Measurements from ENCODE around the gene DCXR. TPM values are rescaled to one million over a fixed set of nuclear protein-coding genes. Genes with fewer than 3 reads are reported as not detected.

The DCXR gene
- total RNA-seq, 1 donor from 2014 or later: 105 TPM

- no peak for DNase-seq (ENCODE audit: low read depth)
These were observed 13.9 kb downstream of the DCXR start for GRCh38 chr17:82023447-82024241.

DNA sequence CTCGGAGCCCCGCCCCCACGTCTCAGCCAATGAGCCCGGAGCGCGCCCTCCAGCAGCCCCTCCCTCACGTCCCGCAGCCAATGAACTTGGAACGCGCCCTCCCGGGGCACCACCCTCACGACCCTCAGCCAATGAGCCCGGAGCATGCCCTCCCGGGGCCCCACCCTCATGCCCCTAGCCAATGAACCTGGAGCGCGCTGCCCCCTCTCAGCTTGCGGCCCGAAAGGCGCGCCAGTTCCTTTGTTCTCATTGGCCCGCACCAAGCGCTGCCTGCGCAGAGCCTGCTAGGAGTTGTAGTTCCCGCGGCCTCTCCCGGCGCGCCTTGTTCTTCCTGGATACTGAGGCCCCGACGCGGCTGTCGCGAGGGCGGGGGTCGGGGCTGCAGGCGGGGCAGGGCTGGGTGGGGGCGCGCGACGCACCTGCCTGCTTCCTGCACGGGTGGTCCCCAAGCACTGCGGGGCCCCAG, 14.5 kb downstream of the DCXR start, which contains the start of gene LRRC45:
LRRC45 (plus strand) TSS at position 325 of the 466 bp plus-strand sequence. CDS start 339 bp downstream, outside the sequence.
- DNase-seq (ENCODE audit: low read depth): peak; percentile 100

DNA sequence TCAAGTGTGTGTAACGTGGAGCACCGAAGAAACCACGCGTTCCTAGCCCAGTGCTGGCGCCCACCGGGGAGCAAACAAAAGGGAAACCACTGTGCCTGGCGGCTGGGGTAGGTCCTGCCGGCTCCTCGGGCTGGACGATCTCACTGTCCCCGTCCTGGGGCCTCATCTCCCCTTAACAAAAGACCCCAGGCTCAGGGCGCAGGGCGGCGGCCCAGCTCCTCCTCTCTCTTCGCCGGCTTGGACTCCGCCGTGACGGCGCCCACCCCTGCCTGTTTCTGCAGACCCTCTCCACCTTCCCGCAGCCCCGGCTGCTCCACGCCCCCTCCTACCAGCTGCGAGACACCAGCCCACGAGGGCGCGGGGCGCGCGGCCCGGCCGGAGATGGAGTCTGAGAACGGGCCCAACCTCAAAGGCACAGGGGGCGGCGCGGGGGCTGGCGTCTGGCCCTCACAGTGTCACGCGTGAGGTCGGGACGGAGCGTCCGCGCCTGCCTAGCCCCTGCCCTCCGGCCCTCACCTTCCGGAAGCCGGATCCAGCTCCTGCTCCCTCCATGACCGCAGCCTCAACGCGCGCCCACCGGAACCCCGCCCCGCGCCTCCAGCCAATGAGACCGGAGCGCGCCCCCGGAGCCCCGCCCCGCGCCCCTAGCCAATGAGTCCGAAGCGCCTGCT, 15.1 kb downstream of the DCXR start, which contains the start of gene CENPX:
CENPX (minus strand) TSS at position 569 of the 671 bp plus-strand sequence; CDS start at position 552, 17 bp downstream.
- no peak for DNase-seq (ENCODE audit: low read depth)

GRCh38 chr17:82021900-82022309, 15.6 kb downstream of the DCXR start:
- no peak for DNase-seq (ENCODE audit: low read depth)

DNA sequence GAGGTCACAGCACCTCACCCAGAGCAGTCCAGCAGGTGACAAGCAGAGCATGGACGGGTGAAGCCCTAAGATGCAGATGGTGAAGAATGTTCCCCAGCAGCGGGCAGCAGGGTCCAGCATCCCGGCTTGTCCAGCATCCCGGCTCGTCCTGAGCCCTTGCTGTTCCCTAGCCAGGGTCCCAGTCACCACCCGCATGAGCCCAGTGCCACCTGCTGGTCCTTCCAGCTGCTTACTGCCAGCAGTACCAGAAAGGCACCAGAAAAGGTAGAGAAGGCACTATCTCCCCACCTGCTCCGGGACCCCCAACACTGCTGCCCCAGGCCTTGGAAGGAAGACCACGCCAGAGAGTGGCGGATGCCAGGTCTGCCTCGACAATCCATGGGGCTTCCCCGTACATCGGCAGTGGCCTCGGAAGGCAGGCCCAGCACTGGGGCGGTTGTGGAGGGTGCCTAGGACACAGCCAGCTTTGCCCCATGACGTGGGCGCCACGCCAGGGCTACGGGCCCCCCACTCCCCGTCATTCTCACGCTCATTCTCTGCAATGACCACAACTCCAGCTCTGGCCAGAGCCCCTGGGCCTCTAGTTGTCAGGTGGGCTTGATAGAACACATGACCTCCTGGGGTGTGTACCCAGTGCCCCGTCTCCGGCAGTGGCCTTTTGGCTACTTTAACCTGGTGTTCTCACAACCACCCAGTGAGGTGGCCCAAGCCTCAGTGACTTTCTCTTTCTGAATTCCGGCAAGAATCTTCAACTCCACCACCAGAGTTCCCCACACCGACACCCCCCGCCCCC, 16.2 kb downstream of the DCXR start:
- peak; percentile 75 for DNase-seq (ENCODE audit: low read depth)

DNA sequence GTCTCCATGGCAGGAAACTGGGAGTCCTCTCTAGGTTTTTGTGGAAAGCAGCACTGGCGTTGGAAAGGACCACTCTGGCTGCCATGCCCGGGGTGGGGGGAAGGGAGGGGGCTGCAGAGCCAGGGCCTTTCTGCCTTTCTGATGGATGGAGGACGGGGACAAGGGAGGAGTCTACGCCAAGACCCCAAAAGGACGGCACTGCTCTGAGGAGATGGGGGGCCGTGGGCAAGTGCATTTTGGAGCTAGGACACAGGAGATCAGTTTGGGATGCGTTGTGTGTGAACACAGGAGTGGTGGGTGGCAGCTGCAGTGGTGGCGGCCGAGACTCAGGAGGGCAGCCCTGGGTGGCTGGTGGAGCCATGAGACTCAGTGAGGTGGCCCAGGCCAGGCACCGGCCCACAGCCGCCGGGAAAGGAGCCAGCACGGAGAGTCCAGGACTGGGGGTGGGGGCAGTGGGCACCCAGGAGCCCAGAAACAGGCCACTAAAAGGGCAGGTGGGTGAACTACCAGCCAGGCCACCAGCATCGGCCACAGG, 16.9 kb downstream of the DCXR start:
- DNase-seq (ENCODE audit: low read depth): no peak

GRCh38 chr17:82019690-82020571, 17.6 kb downstream of the DCXR start:
- DNase-seq (ENCODE audit: low read depth): no peak

DNA sequence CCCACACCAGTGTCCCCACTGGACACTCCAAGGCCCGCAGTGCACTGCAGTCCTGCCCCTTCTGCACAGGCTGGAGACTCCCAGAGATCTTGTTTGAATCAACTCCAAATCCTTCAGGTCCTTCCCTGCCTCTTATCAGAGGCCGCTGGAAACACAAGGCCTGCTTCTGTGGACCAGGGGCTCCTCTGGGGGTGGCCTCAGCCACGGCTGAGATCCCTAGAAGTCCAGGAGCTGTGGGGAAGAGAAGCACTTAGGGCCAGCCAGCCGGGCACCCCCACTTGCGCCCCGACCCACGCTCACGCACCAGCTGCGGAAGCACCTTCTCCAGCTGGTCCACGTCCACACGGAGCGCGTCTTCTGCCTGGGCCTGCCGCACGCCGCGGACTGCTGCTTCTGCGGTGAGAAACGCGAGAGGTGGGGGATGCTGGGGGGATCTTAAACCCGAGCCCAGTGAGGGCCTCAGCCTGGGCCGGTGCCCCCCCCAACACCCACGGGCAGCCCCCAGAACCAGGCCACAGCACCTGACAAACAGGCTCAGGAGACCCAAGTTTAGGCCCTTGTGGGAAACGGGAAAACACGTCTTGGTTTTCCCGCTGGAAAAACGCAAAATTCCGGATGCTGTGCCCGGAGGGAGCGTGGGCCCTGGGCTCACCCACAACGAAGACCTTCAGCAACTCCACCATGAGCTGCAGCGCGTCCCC, 18.4 kb downstream of the DCXR start:
- DNase-seq (ENCODE audit: low read depth): no peak

GRCh38 chr17:82018152-82018988, 19.1 kb downstream of the DCXR start:
- no peak for DNase-seq (ENCODE audit: low read depth)

DNA sequence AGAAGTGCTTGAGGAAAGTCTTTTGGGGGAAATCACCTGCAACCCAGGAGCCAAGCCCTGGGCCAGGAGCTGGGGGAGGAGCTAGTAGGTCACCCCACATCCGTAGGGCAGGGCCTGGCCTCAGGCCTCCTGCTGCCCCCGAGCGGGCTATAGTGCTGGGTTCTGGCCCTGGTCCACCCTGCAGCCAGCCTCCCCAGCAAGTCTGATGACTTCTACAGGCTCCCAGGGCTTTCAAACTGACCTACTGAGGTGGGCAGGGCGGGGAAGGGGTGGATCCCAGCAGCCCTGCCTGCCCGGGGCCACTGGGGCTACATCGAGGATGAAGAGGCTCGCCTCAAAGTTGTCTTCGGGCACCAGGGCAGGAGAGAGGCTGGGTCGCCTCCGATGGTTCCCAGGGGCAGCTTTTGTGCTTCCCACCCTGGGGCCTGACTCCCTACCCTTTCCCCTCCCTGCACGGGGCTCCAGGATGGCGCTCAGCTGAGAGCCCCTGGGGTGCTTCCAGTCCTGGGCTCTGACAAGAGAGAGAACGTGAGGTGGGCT, 19.8 kb downstream of the DCXR start:
- DNase-seq (ENCODE audit: low read depth): no peak

GRCh38 chr17:82016875-82017459, 20.5 kb downstream of the DCXR start:
- DNase-seq (ENCODE audit: low read depth): no peak

- no peak for DNase-seq (ENCODE audit: low read depth)
These were observed 21.2 kb downstream of the DCXR start for GRCh38 chr17:82016061-82016874.

GRCh38 chr17:82015311-82015971, 22.1 kb downstream of the DCXR start:
- no peak for DNase-seq (ENCODE audit: low read depth)

DNA sequence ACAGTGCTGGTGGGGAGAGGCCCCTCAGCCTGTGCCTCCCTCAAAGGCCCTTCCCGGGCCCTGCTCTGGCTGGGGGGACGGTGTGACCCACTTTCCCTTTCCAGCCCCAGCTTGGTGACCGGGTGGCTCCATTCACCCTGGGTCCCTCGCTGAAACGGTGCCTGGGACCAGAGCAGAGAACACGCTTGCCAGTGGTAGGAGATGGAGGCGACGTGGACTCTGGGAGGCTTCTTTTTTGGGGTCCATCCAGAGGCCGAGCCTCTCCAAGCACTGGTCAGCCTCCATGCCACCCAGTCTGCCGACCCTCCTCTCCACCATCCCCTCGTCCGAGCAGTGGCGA, 22.6 kb downstream of the DCXR start:
- no peak for DNase-seq (ENCODE audit: low read depth)

DNA sequence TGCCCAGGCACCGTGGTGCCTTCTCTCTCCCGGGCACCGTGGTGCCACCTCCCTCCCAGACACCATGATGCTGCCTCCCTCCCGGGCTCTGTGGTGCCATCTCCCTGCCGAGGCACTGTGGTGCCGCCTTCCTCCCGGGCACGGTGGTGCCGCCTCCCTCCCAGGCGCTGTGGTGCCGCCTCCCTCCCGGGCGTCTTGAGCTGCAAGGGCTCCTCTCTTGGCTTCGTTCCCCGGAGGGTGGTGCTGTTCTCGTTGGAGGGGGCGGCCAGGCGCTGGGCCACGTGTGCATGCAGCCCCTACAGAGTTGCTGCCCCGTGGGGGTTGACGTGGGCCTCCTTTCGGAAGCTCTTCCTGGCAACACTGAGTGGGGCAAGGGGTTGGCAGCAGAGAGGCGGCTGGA, 23.1 kb downstream of the DCXR start:
- DNase-seq (ENCODE audit: low read depth): no peak

DNA sequence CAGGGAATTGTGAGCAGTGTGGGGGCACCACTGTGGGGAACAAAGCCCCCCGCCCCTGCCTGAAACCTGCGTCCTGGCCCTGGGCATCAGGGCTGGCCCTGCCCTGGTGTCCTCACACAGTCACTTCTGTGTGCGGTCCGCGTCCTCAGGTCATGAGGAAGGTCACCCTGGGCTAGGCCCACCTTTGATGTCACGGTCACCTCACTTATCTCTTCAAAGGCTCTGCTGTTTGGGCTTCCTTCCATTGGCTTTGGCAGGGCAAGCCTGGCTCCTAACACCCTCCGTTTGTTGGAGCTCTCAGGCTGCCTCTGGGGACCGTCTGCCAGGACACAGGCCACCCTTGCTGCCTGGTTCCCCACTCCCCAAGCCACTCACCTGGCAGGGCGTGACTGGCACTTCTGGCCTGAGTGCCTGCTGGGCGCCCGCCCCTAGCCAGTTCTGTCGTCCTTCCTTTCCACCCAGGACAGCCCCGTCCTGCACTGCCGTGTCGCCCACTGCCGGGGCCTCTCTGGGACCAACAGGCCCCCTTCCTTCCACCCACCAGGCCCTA, 23.6 kb downstream of the DCXR start:
- no peak for DNase-seq (ENCODE audit: low read depth)
